Lower leg skin (tissue), 3 donors: ENCODE results near the gene B4GALNT4.

ENCODE experiments used
- POLR2A ChIP-seq, 2 donors: fragments of 450-650 bp; IDR thresholded peaks; one replicate each; pipeline ENCODE4 v1.6.1; 2016 to 2017; ENCODE audit warnings: antibody characterized with exemption in 2 of 2, mild to moderate bottlenecking in 1 of 2, moderate library complexity in 1 of 2
- TF ChIP-seq, protein P1 (sequence below), 3 donors: fragments of 450-650 bp; IDR thresholded peaks; one replicate each; pipeline ENCODE4 v1.5.1; 2016; ENCODE audit warnings: antibody characterized with exemption in 3 of 3, mild to moderate bottlenecking in 3 of 3, moderate library complexity in 2 of 3

- TF ChIP-seq, protein P1, sequence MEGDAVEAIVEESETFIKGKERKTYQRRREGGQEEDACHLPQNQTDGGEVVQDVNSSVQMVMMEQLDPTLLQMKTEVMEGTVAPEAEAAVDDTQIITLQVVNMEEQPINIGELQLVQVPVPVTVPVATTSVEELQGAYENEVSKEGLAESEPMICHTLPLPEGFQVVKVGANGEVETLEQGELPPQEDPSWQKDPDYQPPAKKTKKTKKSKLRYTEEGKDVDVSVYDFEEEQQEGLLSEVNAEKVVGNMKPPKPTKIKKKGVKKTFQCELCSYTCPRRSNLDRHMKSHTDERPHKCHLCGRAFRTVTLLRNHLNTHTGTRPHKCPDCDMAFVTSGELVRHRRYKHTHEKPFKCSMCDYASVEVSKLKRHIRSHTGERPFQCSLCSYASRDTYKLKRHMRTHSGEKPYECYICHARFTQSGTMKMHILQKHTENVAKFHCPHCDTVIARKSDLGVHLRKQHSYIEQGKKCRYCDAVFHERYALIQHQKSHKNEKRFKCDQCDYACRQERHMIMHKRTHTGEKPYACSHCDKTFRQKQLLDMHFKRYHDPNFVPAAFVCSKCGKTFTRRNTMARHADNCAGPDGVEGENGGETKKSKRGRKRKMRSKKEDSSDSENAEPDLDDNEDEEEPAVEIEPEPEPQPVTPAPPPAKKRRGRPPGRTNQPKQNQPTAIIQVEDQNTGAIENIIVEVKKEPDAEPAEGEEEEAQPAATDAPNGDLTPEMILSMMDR (IDR thresholded peaks at IDR 0.05): no peak
- TF ChIP-seq POLR2A (IDR thresholded peaks at IDR 0.05): no peak
Observed at GRCh38 chr11:332651-333480, 36.4 kb upstream of the B4GALNT4 start.
